ENCODE data around the gene NHLH1.

DNA sequence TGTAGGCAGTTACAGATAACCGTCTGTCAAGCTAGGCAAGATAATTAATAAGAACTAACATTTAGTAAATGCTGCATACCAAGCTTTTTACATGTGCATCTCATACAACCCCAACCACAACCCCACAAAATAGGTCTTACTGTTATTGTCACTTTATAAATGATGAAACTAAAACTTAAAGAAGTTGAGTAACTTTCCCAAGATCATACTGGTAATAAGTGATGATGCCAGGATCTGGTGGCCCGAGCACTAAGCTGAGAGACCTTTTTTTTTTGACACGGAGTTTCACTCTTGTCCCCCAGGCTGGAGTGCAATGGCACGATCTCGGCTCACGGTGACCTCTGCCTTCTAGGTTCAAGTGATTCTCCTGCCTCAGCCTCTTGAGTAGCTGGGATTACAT is 21.9 kb upstream of the NHLH1 start:
- TF ChIP-seq EZH2 (optimal IDR thresholded peaks at IDR 0.05; ENCODE audit: low read depth, low read length): no peak
- TF ChIP-seq, protein P1, sequence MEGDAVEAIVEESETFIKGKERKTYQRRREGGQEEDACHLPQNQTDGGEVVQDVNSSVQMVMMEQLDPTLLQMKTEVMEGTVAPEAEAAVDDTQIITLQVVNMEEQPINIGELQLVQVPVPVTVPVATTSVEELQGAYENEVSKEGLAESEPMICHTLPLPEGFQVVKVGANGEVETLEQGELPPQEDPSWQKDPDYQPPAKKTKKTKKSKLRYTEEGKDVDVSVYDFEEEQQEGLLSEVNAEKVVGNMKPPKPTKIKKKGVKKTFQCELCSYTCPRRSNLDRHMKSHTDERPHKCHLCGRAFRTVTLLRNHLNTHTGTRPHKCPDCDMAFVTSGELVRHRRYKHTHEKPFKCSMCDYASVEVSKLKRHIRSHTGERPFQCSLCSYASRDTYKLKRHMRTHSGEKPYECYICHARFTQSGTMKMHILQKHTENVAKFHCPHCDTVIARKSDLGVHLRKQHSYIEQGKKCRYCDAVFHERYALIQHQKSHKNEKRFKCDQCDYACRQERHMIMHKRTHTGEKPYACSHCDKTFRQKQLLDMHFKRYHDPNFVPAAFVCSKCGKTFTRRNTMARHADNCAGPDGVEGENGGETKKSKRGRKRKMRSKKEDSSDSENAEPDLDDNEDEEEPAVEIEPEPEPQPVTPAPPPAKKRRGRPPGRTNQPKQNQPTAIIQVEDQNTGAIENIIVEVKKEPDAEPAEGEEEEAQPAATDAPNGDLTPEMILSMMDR (IDR thresholded peaks at IDR 0.05; ENCODE audit: low read length): no peak
